Measurements from ENCODE around the gene TIAM2.

Gene TIAM2

DNA sequence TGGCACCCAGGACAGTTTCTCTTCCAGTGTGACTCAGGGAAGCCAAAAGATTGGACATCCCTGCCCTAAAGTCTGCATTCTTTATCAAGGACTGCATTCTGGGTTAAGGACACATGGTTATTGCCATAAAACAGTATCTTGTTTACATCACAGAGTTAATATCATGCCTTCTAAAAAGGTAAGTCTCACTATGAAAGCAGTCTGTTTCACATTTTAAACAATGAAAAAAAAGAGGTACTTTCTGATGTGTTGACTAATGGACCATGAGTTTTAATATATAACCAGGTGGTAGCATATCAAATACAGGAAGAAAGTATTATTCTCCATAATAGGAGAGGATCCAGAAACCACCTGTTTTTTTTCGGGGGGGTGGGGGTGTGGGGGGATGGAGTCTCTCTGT, 93.7 kb downstream of the TIAM2 start:
- Histone ChIP-seq H3K4me1 (ENCODE audit: insufficient read depth, poor library complexity, severe bottlenecking) (peaks cover 7% of the 10 kb centered on the region), H3K27me3 (ENCODE audit: insufficient read depth, poor library complexity, severe bottlenecking) (no peaks in the 10 kb centered on the region), H3K36me3 (ENCODE audit: low read depth) (no peaks in the 10 kb centered on the region), H3K4me3 (ENCODE audit: severe bottlenecking) (no peak overlapping the region), H3K9me3 (ENCODE audit: severe bottlenecking) (no peaks in the 10 kb centered on the region), H3K27ac (ENCODE audit: poor library complexity, severe bottlenecking) (no peak overlapping the region)
- ATAC-seq (ENCODE audit: low read depth): no peak
- DNase-seq (ENCODE audit: low spot score): no peak
- TF ChIP-seq, protein P1, sequence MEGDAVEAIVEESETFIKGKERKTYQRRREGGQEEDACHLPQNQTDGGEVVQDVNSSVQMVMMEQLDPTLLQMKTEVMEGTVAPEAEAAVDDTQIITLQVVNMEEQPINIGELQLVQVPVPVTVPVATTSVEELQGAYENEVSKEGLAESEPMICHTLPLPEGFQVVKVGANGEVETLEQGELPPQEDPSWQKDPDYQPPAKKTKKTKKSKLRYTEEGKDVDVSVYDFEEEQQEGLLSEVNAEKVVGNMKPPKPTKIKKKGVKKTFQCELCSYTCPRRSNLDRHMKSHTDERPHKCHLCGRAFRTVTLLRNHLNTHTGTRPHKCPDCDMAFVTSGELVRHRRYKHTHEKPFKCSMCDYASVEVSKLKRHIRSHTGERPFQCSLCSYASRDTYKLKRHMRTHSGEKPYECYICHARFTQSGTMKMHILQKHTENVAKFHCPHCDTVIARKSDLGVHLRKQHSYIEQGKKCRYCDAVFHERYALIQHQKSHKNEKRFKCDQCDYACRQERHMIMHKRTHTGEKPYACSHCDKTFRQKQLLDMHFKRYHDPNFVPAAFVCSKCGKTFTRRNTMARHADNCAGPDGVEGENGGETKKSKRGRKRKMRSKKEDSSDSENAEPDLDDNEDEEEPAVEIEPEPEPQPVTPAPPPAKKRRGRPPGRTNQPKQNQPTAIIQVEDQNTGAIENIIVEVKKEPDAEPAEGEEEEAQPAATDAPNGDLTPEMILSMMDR (IDR thresholded peaks at IDR 0.05; ENCODE audit: poor library complexity, severe bottlenecking): no peak

DNA sequence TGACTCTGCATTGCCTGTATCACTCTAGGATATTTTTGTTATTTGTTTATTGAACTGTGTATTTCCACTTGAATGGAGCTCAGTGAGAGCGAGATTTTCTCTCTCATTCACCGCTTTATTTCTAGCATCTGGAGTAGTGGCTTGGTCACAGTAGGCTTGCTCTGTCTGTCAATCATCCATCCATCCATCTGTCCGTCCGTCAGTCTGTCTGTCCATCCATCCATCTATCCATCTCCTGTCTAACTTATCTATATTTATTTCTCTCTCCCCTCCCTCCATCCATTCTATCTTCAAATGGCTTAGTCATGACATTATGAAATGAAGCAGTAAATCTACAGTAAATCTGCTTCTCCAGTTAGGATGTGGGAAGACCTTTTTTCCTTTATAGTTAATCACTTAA, 94.6 kb downstream of the TIAM2 start:
- H3K4me1 ChIP-seq (ENCODE audit: insufficient read depth, poor library complexity, severe bottlenecking): peaks cover 7% of the 10 kb centered on the region
- no peaks in the 10 kb centered on the region for H3K36me3 ChIP-seq (ENCODE audit: low read depth)
- no peaks in the 10 kb centered on the region for H3K9me3 ChIP-seq (ENCODE audit: severe bottlenecking)
- TF ChIP-seq, protein P1 (IDR thresholded peaks at IDR 0.05; ENCODE audit: poor library complexity, severe bottlenecking): no peak
- ATAC-seq (ENCODE audit: low read depth): no peak
- H3K27me3 ChIP-seq (ENCODE audit: insufficient read depth, poor library complexity, severe bottlenecking): no peaks in the 10 kb centered on the region
- no peak overlapping the region for H3K27ac ChIP-seq (ENCODE audit: poor library complexity, severe bottlenecking)
- no peak overlapping the region for H3K4me3 ChIP-seq (ENCODE audit: severe bottlenecking)
- DNase-seq (ENCODE audit: low spot score): no peak

DNA sequence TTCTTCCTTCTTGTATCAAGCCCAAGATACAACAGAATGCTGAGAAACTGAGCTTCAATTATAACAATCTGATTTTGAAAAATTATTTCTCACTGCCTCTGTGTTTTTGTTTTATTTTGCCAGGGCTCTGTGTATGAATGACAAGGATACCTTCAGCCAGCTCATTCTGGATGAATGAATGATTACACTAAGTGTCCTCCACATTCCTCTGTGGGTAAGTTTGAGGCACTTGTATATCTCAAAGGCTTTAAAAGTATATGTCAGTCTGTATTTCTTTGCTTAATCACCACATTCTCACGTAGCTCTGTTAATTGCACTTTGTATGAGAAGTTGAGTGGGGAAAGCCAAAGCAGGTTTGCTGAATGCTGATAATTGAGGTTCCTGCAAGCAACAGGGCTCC, 95.1 kb downstream of the TIAM2 start:
- no peaks in the 10 kb centered on the region for H3K9me3 ChIP-seq (ENCODE audit: severe bottlenecking)
- DNase-seq (ENCODE audit: low spot score): no peak
- H3K27ac ChIP-seq (ENCODE audit: poor library complexity, severe bottlenecking): no peak overlapping the region
- ATAC-seq (ENCODE audit: low read depth): no peak
- no peak overlapping the region for H3K4me3 ChIP-seq (ENCODE audit: severe bottlenecking)
- TF ChIP-seq, protein P1 (IDR thresholded peaks at IDR 0.05; ENCODE audit: poor library complexity, severe bottlenecking): no peak
- H3K36me3 ChIP-seq (ENCODE audit: low read depth): no peaks in the 10 kb centered on the region
- H3K27me3 ChIP-seq (ENCODE audit: insufficient read depth, poor library complexity, severe bottlenecking): no peaks in the 10 kb centered on the region
- peaks cover 4% of the 10 kb centered on the region for H3K4me1 ChIP-seq (ENCODE audit: insufficient read depth, poor library complexity, severe bottlenecking)

DNA sequence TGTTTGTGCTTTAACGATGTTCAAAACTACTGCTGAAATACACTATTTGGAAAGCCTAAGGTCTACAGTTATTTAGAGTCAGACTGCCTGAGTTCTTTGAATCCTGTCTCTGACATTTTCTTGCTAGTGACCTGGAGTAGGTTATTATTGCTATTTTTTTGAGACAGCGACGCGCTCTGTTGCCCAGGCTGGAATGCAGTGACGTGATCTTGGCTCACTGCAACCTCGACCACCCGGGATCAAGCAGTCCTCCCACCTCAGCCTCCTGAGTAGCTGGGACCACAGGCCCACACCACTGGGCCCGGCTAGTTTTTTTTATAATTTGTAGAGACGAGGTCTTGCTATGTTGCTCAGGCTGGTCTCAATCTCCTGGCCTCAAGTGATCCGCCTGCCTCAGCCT, 96.6 kb downstream of the TIAM2 start:
- H3K4me1 ChIP-seq (ENCODE audit: insufficient read depth, poor library complexity, severe bottlenecking): no peaks in the 10 kb centered on the region
- no peak overlapping the region for H3K27ac ChIP-seq (ENCODE audit: poor library complexity, severe bottlenecking)
- H3K27me3 ChIP-seq (ENCODE audit: insufficient read depth, poor library complexity, severe bottlenecking): no peaks in the 10 kb centered on the region
- no peak for ATAC-seq (ENCODE audit: low read depth)
- no peaks in the 10 kb centered on the region for H3K9me3 ChIP-seq (ENCODE audit: severe bottlenecking)
- DNase-seq (ENCODE audit: low spot score): no peak
- TF ChIP-seq, protein P1 (IDR thresholded peaks at IDR 0.05; ENCODE audit: poor library complexity, severe bottlenecking): no peak
- no peak overlapping the region for H3K4me3 ChIP-seq (ENCODE audit: severe bottlenecking)
- no peaks in the 10 kb centered on the region for H3K36me3 ChIP-seq (ENCODE audit: low read depth)

DNA sequence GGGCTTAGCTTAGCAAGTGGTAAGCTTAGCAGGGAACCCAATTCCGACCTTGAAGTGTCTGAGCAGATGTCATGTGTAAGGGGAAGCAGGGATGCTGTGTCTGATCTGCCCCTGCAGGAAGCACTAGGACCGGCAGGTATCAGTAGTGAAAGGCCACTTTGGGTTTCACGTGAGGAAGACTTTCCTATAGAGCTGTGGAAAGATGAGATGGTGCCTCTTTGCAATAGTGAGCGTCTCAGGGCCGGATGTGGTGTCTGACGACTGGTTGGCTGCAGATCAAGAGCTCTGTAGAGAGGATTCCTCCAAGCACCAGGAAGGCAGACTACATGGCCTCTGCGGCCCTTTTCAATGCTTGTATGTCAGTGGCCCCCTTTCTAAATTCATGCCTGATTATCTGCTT, 98.3 kb downstream of the TIAM2 start:
- ATAC-seq (ENCODE audit: low read depth) (no peak), DNase-seq (ENCODE audit: low spot score) (no peak)
- no peaks in the 10 kb centered on the region for H3K4me1 ChIP-seq (ENCODE audit: insufficient read depth, poor library complexity, severe bottlenecking)
- H3K27me3 ChIP-seq (ENCODE audit: insufficient read depth, poor library complexity, severe bottlenecking): no peaks in the 10 kb centered on the region
- H3K36me3 ChIP-seq (ENCODE audit: low read depth): no peaks in the 10 kb centered on the region
- H3K27ac ChIP-seq (ENCODE audit: poor library complexity, severe bottlenecking): no peak overlapping the region
- H3K4me3 ChIP-seq (ENCODE audit: severe bottlenecking): no peak overlapping the region
- no peaks in the 10 kb centered on the region for H3K9me3 ChIP-seq (ENCODE audit: severe bottlenecking)
- TF ChIP-seq, protein P1 (IDR thresholded peaks at IDR 0.05; ENCODE audit: poor library complexity, severe bottlenecking): no peak
